ENCODE data around the gene HLA-DQB1. TPM values are rescaled to one million over a fixed set of nuclear protein-coding genes. Genes with fewer than 3 reads are reported as not detected.

Gene HLA-DQB1
- total and polyA plus RNA-seq, 2 of the 8 experiments (the other 6 are each of a cell fraction or from before 2014, with no cell fraction given), result 1.2 to 5.2 TPM

- peak; percentile 96 for FAIRE-seq
- no peak overlapping the region for H3K23ac ChIP-seq (ENCODE audit: insufficient read length)
- WGBS, 2 experiments (ENCODE audit: extremely low coverage in 1 of 2, insufficient coverage in 1 of 2, insufficient read length in 1 of 2, insufficient replicate concordance in 2 of 2, low coverage in 1 of 2, low lambda C conversion rate in 2 of 2, missing lambda C conversion rate in 1 of 2), result 43% methylated on average over 6 of the region's 6 CpGs; no CpG with 5 or more reads in 1 of the 2 experiments
- CTCF ChIA-PET (ENCODE audit: partially characterized antibody), result interaction anchor here (0.6 to 6.8 kb wide), 30 partner anchors 9 to 455 kb away, joined by 3 to 37 read pairs (median 4); partner anchors contain the start of gene HLA-DQB1
- H3K79me1 ChIP-seq (ENCODE audit: low read depth, low read length), result no peaks in the 10 kb centered on the region
- H3K18ac ChIP-seq (ENCODE audit: extremely low read depth, low read length), result no peak overlapping the region
- no peak overlapping the region for H3K4me2 ChIP-seq (ENCODE audit: insufficient read depth in 1 of 2, low read depth in 2 of 2, low read length in 2 of 2)
- H4K8ac ChIP-seq (ENCODE audit: extremely low read depth, insufficient read depth, low read length), result no peak overlapping the region
- no peak overlapping the region for H2BK120ac ChIP-seq (replicated peaks; ENCODE audit: low read depth, low read length)
- H2BK20ac ChIP-seq (ENCODE audit: low read length), result no peak overlapping the region
- H3K4me3 ChIP-seq (ENCODE audit: extremely low read depth in 1 of 4, insufficient read depth in 2 of 4, low read depth in 3 of 4, low read length in 4 of 4), result no peak overlapping the region
- H4K5ac ChIP-seq (ENCODE audit: insufficient read length, low read depth, low read length), result no peak overlapping the region
- no peaks in the 10 kb centered on the region for H3K23me2 ChIP-seq (ENCODE audit: low read depth, low read length)
- no peaks in the 10 kb centered on the region for H3K9me3 ChIP-seq (ENCODE audit: insufficient read depth in 2 of 2, low read depth in 1 of 2, low read length in 1 of 2)
- no peaks in the 10 kb centered on the region for H3K36me3 ChIP-seq (ENCODE audit: control insufficient read depth in 2 of 4, insufficient read depth in 4 of 4, low read length in 3 of 4)
- H3K27ac ChIP-seq (ENCODE audit: low read depth, low read length), result no peak overlapping the region
- no peak overlapping the region for H3K9ac ChIP-seq (replicated peaks in 1 of 4; ENCODE audit: extremely low read depth in 1 of 4, low read depth in 3 of 4, low read length in 3 of 4)
- no peaks in the 10 kb centered on the region for H4K20me1 ChIP-seq (replicated peaks in 1 of 2; ENCODE audit: control insufficient read depth in 1 of 2, insufficient read depth in 2 of 2, low read length in 2 of 2)
- TF ChIP-seq, protein P1, sequence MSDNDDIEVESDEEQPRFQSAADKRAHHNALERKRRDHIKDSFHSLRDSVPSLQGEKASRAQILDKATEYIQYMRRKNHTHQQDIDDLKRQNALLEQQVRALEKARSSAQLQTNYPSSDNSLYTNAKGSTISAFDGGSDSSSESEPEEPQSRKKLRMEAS (IDR thresholded peaks at IDR 0.05), result peak; percentile 49; the same call in 1 of the 2 replicates
- TF ChIP-seq CEBPB (IDR thresholded peaks at IDR 0.05; ENCODE audit: low read depth, low read length) (peak; percentile 34; the same call in 1 of the 2 replicates), RFX5 (IDR thresholded peaks at IDR 0.05; ENCODE audit: borderline replicate concordance, low read depth, low read length) (peak; percentile 14; the same call in 1 of the 2 replicates), BACH1 (IDR thresholded peaks at IDR 0.05; ENCODE audit: low read length) (no peak), NRF1 (IDR thresholded peaks at IDR 0.05; ENCODE audit: low read depth, low read length) (no peak), FOSL1 (IDR thresholded peaks at IDR 0.05; ENCODE audit: insufficient read depth, low read depth, low read length) (no peak), RAD21 (IDR thresholded peaks at IDR 0.05 in 1 of 2, conservative IDR thresholded peaks at IDR 0.05 in 1 of 2; ENCODE audit: low read depth in 2 of 2, low read length in 2 of 2) (peak; percentile 88 to 89)
- TF ChIP-seq, protein P2, sequence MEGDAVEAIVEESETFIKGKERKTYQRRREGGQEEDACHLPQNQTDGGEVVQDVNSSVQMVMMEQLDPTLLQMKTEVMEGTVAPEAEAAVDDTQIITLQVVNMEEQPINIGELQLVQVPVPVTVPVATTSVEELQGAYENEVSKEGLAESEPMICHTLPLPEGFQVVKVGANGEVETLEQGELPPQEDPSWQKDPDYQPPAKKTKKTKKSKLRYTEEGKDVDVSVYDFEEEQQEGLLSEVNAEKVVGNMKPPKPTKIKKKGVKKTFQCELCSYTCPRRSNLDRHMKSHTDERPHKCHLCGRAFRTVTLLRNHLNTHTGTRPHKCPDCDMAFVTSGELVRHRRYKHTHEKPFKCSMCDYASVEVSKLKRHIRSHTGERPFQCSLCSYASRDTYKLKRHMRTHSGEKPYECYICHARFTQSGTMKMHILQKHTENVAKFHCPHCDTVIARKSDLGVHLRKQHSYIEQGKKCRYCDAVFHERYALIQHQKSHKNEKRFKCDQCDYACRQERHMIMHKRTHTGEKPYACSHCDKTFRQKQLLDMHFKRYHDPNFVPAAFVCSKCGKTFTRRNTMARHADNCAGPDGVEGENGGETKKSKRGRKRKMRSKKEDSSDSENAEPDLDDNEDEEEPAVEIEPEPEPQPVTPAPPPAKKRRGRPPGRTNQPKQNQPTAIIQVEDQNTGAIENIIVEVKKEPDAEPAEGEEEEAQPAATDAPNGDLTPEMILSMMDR (IDR thresholded peaks at IDR 0.05; ENCODE audit: control extremely low read depth in 1 of 3, insufficient read depth in 1 of 3, low read depth in 1 of 3, low read length in 3 of 3), result peak; percentile 13 to 74 (median 69)
- no peak overlapping the region for H2BK12ac ChIP-seq (ENCODE audit: low read depth, low read length)
- H3K79me2 ChIP-seq (ENCODE audit: control insufficient read depth in 1 of 2, insufficient read depth in 2 of 2, low read length in 2 of 2), result no peaks in the 10 kb centered on the region
- peak overlapping the region; percentile 91; the same call in 1 of the 2 replicates for H2AFZ ChIP-seq (ENCODE audit: low read length)
- no peaks in the 10 kb centered on the region for H3K4me1 ChIP-seq (replicated peaks in 1 of 4; ENCODE audit: control insufficient read depth in 3 of 4, insufficient read depth in 4 of 4, low read length in 3 of 4)
- no peak overlapping the region for H4K91ac ChIP-seq (replicated peaks; ENCODE audit: insufficient read length, low read length)
- no peak overlapping the region for H2BK15ac ChIP-seq (ENCODE audit: low read length)
- no peak overlapping the region for H3K56ac ChIP-seq (replicated peaks; ENCODE audit: insufficient read length, low read depth, low read length)
- H3K27me3 ChIP-seq (replicated peaks in 1 of 4; ENCODE audit: control insufficient read depth in 3 of 4, extremely low read depth in 1 of 4, insufficient read depth in 3 of 4, low read length in 3 of 4), result no peaks in the 10 kb centered on the region
- POLR2A ChIA-PET (ENCODE audit: partially characterized antibody), result interaction anchor here (0.7 to 0.9 kb wide), 2 partner anchors 85 to 284 kb away, joined by 3 to 5 read pairs; no protein-coding TSS in a partner anchor
- H2AK5ac ChIP-seq (ENCODE audit: low read depth, low read length), result no peak overlapping the region
- H2BK5ac ChIP-seq (ENCODE audit: low read depth, low read length), result no peak overlapping the region
- DNase-seq (ENCODE audit: low read depth in 1 of 2, low spot score in 2 of 2), result peak; percentile 34 to 53
- no peak overlapping the region for H3K14ac ChIP-seq (ENCODE audit: insufficient read length)
- no peak overlapping the region for H3K4ac ChIP-seq (replicated peaks; ENCODE audit: insufficient read length, low read depth, low read length)
Observed at GRCh38 chr6:32700391-32701040, 34.1 kb upstream of the HLA-DQB1 start.

All from H1 (cell line).